ENCODE data around the gene TJP2.

TJP2 gene

DNA sequence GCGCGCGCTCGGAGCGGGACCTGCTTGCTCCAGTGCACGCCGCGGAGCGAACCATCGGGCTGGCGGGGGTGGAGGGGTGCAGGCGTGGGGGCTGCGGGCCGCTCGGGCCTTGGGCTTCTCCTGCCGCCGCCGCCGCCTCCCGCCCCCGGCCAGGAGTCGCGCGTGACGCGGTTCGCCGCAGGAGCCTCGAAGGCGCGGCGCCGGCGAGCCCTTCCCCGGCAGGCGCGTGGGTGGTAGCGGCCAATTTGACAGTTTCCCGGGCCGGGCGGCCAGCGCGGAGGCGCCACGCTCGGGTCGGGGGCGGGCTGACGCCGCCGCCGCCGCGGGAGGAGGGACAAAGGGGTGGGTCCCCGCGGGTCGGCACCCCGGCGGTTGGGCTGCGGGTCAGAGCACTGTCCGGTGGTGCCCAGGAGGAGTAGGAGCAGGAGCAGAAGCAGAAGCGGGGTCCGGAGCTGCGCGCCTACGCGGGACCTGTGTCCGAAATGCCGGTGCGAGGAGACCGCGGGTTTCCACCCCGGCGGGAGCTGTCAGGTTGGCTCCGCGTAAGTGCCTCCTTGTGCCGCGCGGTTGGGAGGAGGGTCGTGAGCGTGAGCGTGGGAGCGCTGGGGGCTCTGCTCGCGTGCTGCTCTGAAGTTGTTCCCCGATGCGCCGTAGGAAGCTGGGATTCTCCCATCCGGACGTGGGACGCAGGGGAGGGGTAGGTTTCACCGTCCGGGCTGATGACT lies at the start of gene TJP2:
TSS of gene TJP2 (plus strand) at position 387 of the 725 bp plus-strand sequence. CDS start at position 483, 96 bp downstream.
- DNase-seq (ENCODE audit: low spot score): peak; percentile 18

GRCh38 chr9:69130456-69131441 lies 43.3 kb upstream of the TJP2 start:
- DNase-seq (ENCODE audit: low spot score): no peak

- DNase-seq (ENCODE audit: low spot score): no peak
Measured at GRCh38 chr9:69131682-69132081, 42.4 kb upstream of the TJP2 start.

- DNase-seq (ENCODE audit: low spot score): no peak
Measured at GRCh38 chr9:69132361-69132760, 41.7 kb upstream of the TJP2 start.

DNA sequence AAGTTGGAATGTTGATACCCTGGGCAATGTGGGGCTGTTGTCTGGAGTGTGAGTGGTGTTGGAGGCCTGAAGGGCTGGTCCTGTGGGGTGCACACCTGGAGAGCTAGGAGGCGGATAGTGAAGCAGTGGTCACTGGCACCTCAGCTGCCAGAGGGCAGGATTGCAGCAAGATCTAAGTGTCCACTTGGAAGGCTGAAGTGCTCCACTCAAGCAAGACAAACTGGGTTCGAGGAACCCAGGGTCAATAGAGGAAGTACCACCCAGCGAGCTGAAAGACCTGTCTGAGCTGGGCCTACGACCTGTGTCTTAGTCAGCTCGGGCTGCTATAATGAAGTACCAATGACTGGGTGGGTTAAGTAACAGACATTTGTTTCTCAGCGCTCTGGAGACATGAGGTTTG lies 39.7 kb upstream of the TJP2 start:
- DNase-seq (ENCODE audit: low spot score): no peak

GRCh38 chr9:69136185-69136584 lies 37.9 kb upstream of the TJP2 start:
- DNase-seq (ENCODE audit: low spot score): no peak

- no peak for DNase-seq (ENCODE audit: low spot score)
Measured at GRCh38 chr9:69136779-69137178, 37.3 kb upstream of the TJP2 start.

- DNase-seq (ENCODE audit: low spot score): no peak
Measured at GRCh38 chr9:69137311-69137710, 36.8 kb upstream of the TJP2 start.

DNA sequence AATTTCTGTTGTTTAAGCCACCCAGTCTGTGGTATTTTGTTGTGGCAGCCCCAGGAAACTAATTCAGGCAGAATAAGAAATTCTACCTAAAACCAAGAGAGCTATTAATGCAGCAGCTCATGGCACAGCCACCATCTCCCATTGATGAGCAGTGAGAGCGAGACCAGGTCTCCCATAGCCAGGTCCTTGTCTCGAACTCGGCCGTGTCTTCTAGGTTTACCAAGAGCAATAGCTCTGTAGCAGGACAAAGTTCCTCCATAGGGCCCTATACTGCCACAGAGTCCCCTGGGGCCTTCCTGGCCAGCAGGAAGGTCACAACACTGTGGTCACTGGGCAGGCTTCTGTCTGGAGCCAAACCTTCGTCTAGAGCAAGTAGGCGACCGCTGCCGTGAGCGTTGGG lies 34.5 kb upstream of the TJP2 start:
- DNase-seq (ENCODE audit: low spot score): no peak

DNA sequence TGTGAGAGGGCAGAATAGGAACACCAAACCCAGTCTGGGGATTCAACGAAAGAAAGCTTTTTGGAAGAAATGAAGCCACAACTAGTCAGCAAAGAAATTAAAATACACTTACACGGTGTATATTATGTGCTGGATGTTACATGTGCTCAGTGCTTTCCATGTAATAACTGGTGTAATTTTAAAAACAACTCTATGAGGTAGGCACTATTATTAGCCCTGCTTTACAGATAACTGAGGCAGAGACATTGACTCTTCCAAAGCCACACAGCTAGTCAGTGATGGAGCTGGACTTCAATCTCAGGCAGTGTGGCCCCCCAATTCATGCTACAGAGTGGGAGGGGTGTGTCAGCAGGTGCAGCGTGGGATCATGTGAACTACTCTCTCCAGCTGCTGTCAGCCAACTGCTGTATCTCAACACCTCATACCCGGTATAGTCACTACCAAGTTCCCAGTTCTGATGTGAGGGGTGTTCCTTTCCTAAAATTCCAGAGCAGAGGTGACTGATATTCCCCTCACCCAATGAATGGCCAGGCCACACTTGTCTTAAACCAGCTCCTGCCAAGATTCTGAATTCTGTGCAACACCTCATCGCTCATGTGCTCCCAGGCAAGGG lies 33.8 kb upstream of the TJP2 start:
- no peak for DNase-seq (ENCODE audit: low spot score)

DNA sequence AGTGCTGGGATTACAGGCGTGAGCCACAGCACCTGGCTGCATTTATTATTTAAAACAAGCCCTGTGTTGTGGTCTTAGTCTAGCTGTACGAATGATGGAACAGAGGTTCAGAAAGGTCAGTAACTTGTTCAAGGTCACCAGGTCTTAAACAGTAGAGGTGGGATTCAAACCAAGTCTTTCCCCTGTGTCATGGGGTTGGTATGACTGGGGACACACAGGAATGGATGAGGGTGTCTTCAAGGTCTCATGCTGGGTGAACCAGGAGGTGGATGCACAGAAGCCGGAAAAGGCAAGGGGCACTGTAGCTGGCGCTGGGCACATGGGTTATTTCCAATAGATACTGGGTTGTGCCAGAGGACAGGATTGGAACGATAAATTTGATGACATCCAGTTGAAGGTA lies 32.2 kb upstream of the TJP2 start:
- no peak for DNase-seq (ENCODE audit: low spot score)

GRCh38 chr9:69143291-69143690 lies 30.8 kb upstream of the TJP2 start:
- DNase-seq (ENCODE audit: low spot score): no peak

DNA sequence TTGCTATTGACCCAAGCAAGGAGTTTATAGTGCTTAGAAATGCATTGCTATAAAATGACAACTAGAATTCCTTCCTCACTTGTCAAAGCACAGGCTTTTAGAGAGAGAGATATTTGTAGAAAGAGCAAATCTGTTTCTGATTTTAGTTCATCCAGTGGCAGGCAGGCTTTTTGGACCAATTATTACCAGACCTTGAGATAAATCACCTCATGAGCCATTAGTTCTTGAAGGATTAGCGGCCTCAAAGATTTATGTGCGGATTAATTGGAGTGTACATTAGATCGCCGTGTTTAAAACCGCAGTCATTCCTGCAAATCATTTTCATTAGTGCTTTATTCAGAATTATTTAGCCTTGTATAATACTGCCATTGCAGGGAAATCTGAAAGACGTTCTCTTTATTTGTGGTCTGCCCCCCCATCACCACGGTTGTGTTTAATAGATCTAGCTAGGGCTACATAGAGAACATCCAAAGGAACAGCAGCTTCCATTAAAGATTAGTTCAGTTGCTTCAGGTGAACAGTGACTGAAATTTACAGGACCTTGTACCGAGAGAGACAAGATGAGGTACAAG lies 28.8 kb upstream of the TJP2 start:
- no peak for DNase-seq (ENCODE audit: low spot score)

DNA sequence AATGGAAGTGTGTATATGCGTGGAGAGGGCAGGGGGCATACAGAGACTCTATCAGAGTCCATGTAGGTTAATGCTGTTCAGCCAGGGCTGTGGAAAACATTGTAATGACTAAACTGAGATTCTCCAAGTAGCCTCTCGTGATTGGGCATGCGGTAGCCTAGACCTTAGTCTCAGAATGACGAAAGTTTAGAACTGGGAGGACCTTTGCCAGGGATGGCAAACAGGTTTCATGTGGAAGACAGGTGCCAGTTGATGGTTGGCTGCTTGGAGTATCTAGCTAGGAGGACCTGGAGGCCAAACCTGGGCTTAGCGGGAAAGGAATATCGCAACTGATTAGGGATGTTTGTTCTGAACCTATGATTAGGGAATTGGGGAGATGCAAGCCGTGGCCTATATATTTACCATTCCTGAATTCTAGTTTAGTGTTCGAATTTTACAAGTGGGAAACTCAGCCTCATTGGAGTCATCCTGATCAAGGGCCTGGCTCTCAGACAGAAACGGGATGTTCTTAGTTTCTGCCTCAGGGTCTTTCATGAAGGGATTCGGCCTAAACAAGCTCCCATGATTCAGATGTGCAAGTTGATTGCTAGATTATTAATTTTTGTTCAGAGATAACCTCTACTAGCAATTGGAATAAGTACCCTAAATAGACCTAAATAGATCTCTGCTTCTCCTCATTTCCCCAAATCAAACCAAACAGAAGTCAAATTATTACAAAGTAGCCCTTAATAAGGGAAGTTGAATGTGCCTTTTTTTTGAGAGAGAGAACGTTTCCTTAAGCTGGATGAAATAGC lies 26.8 kb upstream of the TJP2 start:
- DNase-seq (ENCODE audit: low spot score): no peak

DNA sequence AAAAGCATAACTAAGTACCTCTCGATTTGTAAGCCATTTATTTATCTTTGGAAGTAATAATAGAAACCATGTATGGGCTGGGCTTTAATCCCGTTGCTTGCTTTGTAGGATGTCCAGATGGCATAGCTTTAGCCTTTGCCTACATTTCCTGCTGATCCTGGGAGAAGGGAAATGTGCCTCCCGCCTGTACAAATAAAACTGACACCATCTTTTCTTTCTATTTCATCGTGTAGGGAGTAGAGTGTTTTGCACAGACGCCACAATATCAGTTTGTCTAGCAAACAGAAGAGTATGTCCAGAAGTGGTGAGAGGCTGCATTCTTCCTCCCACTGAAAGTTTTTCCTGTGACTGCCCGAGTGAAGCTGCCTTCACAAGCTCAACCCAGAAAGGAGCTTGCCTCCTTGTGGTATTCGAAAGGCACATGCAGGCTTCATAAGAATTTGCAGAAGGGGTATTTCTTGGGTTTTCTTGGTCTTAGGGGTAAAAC lies 24.7 kb upstream of the TJP2 start:
- DNase-seq (ENCODE audit: low spot score): no peak

DNA sequence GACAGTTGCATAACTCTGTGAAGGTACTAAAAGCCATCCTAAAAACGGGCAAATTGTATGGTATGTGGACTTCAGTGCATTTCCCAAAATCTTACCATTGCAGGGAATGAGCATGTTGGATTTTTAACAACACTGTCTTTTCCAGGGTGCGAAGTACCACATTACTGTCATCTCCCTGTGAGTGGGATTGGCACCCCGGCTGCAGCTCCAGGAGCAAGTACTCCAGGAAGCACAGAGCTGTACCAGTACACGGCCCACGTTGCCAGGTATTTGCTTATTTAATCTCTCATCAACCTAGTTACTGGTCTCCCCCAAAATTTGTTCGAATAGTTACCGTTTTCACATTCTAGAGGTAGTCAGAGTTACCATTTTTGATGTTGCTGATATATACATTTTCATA lies 22.6 kb upstream of the TJP2 start:
- DNase-seq (ENCODE audit: low spot score): no peak

DNA sequence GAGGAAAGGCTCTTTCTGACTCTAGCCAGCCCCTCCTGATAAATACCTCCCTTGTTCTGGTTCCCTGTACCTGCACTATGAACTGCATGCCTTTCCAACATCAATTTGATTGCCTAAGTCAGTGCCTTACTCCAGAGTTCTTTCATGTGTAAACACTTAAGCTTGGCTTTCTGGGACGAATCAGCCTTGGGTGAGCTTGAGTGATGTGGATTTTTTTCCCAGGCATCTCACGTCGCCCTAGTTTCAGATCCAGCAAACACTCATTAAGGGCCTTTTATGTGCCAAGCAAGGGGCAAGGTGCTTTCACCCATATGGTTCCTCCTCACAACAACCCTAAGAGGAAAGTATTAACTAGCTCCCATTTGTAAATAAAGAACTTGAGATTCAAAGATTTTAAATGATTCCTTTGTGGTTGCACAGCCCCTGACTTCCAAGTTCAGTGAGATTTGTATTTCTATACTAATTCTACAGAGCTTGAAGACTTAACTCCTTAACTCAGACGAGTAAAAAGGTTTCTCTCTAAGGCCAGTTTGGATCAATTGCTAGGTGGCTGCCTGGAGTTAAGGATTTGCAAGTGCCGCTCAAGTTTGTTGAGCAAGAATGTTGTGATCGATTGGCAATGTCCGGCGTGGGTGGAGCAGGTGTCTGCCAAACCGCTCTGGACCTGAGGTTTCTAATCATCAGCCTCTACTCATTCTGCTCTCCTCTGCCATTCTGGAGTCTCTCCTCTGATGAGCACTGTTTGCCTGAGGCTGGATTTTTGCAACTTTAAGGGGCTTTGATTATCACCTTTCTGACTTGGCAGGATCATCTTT lies 20.2 kb upstream of the TJP2 start:
- no peak for DNase-seq (ENCODE audit: low spot score)

- no peak for DNase-seq (ENCODE audit: low spot score)
Measured at GRCh38 chr9:69155341-69156030, 18.6 kb upstream of the TJP2 start.

- DNase-seq (ENCODE audit: low spot score): no peak
Measured at GRCh38 chr9:69157751-69158466, 16.2 kb upstream of the TJP2 start.

All from CD4-positive, alpha-beta T cell treated with Interleukin-6 at 100 ng/mL for 8 hours (primary cell).